HG03108 (cell line): ENCODE measurements around the gene CDH18.
"Not testable (repeated sequence)": the region's sequence is repeated elsewhere in the genome, so short reads cannot be mapped to it uniquely, and the experiment has no call there.

ENCODE experiments used
- ATAC-seq: cut with Tn5 transposase; IDR thresholded peaks from one replicate; pipeline ENCODE4 v1.9.1; 2021; ENCODE audit warnings: moderate library complexity; ENCODE audit not compliant: unreplicated experiment

The CDH18 gene

DNA sequence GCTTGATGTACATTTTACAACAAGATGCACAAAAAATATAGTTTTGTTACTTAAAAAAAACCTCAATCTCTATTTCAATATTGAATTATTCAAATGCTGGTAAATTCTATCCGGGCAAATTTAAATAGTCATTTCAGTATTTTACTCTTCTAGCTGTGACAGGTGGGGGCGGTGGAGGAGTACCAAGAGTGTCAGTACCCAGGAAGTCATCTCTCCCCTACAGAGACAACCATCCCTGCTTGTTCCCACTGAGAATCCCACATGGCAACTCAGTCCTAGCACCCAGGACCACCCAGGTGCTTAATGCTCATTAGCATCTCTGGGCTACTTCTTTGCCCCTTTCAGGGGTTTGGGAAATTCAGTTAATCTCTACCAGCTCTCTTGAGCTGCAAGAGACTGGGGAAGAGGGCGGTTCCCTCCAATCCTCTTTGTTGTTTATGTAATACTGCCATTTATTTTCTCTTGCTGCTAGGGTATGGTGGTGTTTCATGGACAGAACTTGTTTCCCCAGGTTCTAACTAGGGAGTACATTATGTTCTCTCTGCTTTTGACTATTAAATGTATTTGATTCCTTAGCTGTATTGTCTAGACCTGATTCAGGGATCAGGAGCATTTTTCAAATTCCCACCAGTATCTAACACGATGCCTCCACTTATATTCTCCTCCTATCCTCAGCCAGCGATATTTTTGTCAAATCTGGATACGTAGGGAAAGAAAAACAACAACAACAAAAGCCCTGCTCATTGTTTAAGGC is 122.5 kb downstream of the CDH18 start:
- ATAC-seq: no peak

GRCh38 chr5:19862711-19863110 is 125.3 kb downstream of the CDH18 start:
- ATAC-seq: no peak

- ATAC-seq: no peak
These were observed 129.0 kb downstream of the CDH18 start for GRCh38 chr5:19859020-19859419.

GRCh38 chr5:19855931-19856330 is 132.1 kb downstream of the CDH18 start:
- no peak for ATAC-seq

DNA sequence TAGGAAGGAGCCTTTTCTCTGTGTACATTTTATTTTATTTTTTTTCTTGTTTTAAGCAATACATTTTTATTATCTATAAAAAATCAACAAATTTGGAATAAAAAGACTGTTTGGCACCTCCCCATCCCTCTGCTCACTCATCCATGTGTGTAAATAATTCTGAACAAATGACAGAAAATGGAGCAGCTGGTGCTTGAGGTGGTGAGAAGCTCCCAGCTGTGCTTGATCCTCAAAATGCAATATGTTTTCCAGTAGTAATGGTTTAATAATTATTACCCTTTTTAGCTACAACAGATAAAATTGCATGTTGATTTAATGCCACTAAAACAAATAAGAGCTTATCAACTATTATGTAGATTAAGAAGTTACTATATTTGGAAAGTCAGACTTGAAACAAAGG is 132.5 kb downstream of the CDH18 start:
- ATAC-seq: no peak

- no peak for ATAC-seq
These were observed 133.0 kb downstream of the CDH18 start for GRCh38 chr5:19855031-19855430.

- no peak for ATAC-seq
These were observed 134.3 kb downstream of the CDH18 start for GRCh38 chr5:19853616-19854240.

- ATAC-seq: no peak
These were observed 150.3 kb downstream of the CDH18 start for GRCh38 chr5:19837536-19838174.

DNA sequence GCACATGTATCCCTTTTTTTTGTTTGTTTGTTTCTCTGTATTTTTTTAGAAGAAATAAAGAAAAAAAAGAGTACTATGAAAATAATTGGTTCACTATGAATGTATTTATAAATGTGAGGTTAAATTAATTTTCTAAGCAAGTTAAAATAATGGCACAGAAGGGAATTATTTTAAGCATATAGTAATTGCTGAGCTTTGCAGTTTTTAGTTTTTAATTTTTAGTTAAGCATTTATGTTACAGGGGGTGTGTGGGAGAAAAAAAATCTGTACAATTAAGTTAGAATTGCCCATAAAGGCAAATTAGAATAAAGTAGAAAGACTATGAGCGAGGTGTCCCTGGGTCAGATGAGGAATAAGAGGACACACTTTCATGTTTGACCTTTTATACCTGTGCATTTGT is 152.6 kb downstream of the CDH18 start:
- ATAC-seq: no peak

GRCh38 chr5:19812720-19813119 is 175.3 kb downstream of the CDH18 start:
- ATAC-seq: not testable (repeated sequence)

DNA sequence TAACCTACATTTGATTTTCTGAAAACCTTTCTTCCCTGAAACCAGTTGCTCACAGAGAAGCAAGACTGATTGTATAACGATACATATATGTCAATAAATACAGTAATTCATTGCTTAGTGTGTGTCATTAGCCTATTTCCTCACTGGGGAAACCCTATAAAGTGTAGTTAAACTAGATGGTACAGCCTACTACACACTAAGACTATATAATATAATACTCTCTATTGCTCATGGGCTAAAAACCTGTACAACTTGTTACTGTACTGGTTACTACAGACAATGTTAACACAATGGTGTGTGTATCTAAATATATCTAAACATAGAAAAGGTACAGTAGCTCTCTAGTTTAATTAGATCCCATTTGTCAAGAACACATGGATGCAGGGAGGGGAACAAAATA is 181.2 kb downstream of the CDH18 start:
- ATAC-seq: no peak

- no peak for ATAC-seq
These were observed 185.3 kb downstream of the CDH18 start for GRCh38 chr5:19802686-19803085.

DNA sequence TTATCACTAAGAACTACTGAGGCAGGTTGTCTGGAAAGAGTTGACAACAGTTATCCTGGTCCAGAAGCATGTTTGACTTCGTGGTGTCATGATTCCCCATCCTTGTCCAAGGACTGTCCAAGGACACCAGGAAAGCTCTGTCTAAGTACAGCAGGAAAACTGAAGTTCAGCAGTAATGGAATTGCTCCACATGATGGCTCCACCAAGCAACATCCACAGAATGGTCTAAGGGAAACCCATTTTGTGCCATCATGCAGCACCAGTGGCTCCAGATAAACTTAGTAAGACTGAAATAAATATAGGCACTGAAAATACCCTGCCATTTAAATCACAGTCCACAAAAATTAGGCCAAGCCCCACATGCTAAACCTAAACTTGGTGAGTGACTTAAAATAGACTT is 192.8 kb downstream of the CDH18 start:
- ATAC-seq: no peak

DNA sequence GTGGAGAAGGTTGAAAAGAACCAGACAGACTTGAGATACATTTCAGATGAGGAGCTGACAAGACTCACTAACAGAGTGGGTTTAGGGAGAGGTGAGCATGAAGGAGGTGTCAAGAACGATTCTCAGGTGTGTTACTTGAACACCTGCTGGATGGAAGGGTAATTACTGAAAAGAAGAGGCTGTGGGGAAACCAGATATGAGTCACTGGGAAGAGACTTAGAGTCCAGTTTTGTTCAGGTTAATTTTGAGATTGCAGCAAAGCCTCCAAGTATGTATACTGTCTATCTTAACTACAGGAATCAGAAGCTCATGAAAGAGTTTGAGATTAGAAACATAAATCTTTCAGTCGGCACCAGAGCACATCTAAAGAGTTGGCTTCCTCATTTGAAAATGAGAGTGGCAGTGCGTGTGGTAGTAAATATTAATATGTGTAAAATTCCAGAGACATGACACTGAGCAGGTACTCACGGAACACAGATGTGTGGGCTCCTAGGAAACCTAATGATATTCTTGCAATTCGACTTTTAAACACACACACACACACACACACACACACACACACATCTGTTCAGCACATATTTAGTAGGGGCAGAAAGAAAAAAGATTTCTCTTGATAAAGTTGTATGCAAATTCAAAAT is 197.1 kb downstream of the CDH18 start:
- no peak for ATAC-seq

GRCh38 chr5:19782566-19782965 is 205.4 kb downstream of the CDH18 start:
- no peak for ATAC-seq

GRCh38 chr5:19777363-19777762 is 210.6 kb downstream of the CDH18 start:
- no peak for ATAC-seq

DNA sequence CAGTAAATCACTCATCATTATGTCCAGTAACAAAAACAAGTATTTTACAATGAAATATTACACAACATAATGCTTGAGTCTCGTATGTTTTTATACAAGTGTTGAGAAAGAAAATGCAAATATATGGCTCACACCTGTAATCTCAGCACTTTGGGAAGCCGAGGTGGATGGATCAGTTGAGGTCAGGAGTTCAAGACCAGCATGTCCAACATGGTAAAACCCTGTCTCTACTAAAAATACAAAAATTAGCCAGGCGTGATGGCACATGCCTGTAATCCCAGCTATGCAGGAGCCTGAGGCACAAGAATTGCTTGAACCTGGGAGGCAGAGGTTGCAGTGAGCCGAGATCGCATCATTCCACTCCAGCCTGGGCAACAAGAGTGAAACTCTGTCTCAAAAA is 211.1 kb downstream of the CDH18 start:
- not testable (repeated sequence) for ATAC-seq

DNA sequence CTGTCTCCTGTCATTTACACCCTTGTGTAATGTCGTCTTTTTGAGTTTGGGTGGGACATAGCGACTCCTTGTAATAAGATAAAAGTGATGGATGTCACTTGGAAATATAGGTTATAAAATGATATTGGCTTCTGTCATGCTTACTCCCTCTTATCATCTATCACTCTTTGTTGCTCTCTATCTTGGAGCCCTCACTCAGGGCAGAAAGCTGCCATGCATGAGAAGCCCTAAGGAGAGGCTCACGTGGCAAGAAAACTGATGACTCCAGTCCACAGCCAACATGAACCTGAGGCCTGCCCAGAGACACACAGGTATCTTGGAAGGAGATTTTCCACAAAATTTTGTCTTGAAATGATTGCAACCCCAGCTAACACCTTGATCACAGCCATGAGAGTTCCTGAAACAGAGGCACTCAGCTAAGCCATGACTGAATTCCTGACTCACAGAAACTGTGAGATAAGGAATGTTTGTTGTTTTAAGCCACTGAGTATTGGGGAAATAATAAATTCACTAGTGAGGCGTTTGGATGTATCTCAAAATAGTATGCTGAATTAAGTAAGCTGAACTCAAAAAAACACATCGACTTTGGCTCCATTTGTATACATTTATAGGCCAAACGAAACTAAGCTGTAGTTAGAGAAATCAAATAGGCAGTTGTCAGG is 216.7 kb downstream of the CDH18 start:
- no peak for ATAC-seq

DNA sequence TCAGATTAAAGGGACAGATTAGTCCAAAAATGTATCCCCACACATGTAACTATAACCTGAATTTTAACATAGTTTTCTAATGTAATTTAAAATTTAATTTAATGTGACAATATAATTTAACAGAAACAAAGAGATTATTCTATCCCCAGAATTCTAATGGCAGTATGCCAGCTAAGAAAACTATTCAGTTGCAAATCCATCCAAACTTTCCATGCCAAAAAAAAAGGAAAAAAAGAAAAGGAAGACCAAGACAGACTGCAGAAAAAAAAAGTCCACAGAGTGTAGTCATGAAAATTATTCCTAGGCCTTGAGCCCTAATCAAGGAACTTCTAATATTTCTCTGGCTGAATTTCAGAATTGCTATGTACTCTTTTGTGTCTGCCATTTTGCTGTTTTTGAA is 217.6 kb downstream of the CDH18 start:
- ATAC-seq: no peak

- ATAC-seq: no peak
These were observed 220.0 kb downstream of the CDH18 start for GRCh38 chr5:19767987-19768386.

GRCh38 chr5:19753579-19753978 is 234.4 kb downstream of the CDH18 start:
- no peak for ATAC-seq
